GM12878 (cell line): ENCODE results near the gene GJA9. TPM values are rescaled to one million over a fixed set of nuclear protein-coding genes. Genes with fewer than 3 reads are reported as not detected.

ENCODE experiments used
- BCLAF1 ChIP-seq: fragments of 450-650 bp; IDR thresholded peaks from 2 replicates; pipeline ENCODE4 v1.6.1; 2017; ENCODE audit warnings: antibody characterized with exemption, mild to moderate bottlenecking, moderate library complexity
- CBFB ChIP-seq: IDR thresholded peaks from 2 replicates; pipeline ENCODE4 v1.6.1; 2016; ENCODE audit warnings: antibody characterized with exemption, low read depth
- GABPA ChIP-seq: IDR thresholded peaks from 2 replicates; pipeline ENCODE4 v1.6.1; 2014; ENCODE audit warnings: antibody characterized with exemption, low read depth, mild to moderate bottlenecking, inconsistent platforms
- HDAC6 ChIP-seq: fragments of 200-600 bp; sonication (generic); IDR thresholded peaks from one replicate; pipeline ENCODE4 v1.8.0; 2017; ENCODE audit warnings: antibody characterized with exemption; ENCODE audit not compliant: unreplicated experiment
- IKZF2 ChIP-seq, 2 experiments: fragments of 450-650 bp; IDR thresholded peaks; 2 replicates each; pipeline ENCODE4 v1.6.1; 2017; ENCODE audit warnings: mild to moderate bottlenecking in 2 of 2, moderate library complexity in 2 of 2
- MLLT1 ChIP-seq: fragments of 450-650 bp; IDR thresholded peaks from 2 replicates; pipeline ENCODE4 v1.6.1; 2016; ENCODE audit warnings: mild to moderate bottlenecking
- MYB ChIP-seq: fragments of 150-350 bp; IDR thresholded peaks from 2 replicates; pipeline ENCODE4 v1.6.1; 2014; ENCODE audit warnings: mild to moderate bottlenecking, low read depth, low read length, borderline replicate concordance
- NFYB ChIP-seq: IDR thresholded peaks from 2 replicates; pipeline ENCODE4 v1.6.1; 2011; ENCODE audit warnings: low read depth, mild to moderate bottlenecking, low read length, improper control_type of control experiment, moderate library complexity; ENCODE audit not compliant: insufficient read depth
- PBX3 ChIP-seq: IDR thresholded peaks from 2 replicates; pipeline ENCODE4 v1.6.1; 2011; ENCODE audit warnings: mild to moderate bottlenecking, low read depth, low read length, moderate library complexity; ENCODE audit not compliant: insufficient replicate concordance
- RAD21 ChIP-seq: IDR thresholded peaks from 2 replicates; pipeline ENCODE4 v1.6.1; 2011; ENCODE audit warnings: mild to moderate bottlenecking, low read depth, low read length, moderate library complexity; ENCODE audit not compliant: insufficient read depth
- RB1 ChIP-seq: fragments of 450-650 bp; formaldehyde crosslinking; IDR thresholded peaks from 2 replicates; pipeline ENCODE4 v1.6.1; 2017; ENCODE audit warnings: mild to moderate bottlenecking, borderline replicate concordance
- RELB ChIP-seq: fragments of 450-650 bp; IDR thresholded peaks from 2 replicates; pipeline ENCODE4 v1.6.1; 2017; ENCODE audit warnings: low read depth, mild to moderate bottlenecking, moderate library complexity
- SKIL ChIP-seq: fragments of 450-650 bp; IDR thresholded peaks from 2 replicates; pipeline ENCODE4 v1.6.1; 2017; ENCODE audit warnings: mild to moderate bottlenecking, low read depth, inconsistent platforms; ENCODE audit not compliant: poor library complexity, severe bottlenecking
- SMAD1 ChIP-seq: fragments of 450-650 bp; IDR thresholded peaks from 2 replicates; pipeline ENCODE4 v1.6.1; 2018; ENCODE audit warnings: mild to moderate bottlenecking, low read depth; ENCODE audit not compliant: partially characterized antibody
- SMARCA5 ChIP-seq: fragments of 450-650 bp; IDR thresholded peaks from 2 replicates; pipeline ENCODE4 v1.6.1; 2017; ENCODE audit warnings: mild to moderate bottlenecking
- SP1 ChIP-seq: IDR thresholded peaks from one replicate; pipeline ENCODE4 v1.6.1; 2011; ENCODE audit warnings: low read depth, low read length
- SRF ChIP-seq, 2 experiments: IDR thresholded peaks; 2 replicates each; pipeline ENCODE4 v1.6.1; 2011; ENCODE audit warnings: low read depth in 2 of 2, low read length in 2 of 2, mild to moderate bottlenecking in 1 of 2, moderate library complexity in 1 of 2
- TBL1XR1 ChIP-seq: IDR thresholded peaks from 2 replicates; pipeline ENCODE4 v1.6.1; 2012; ENCODE audit warnings: low read depth, low read length, improper control_type of control experiment
- TCF12 ChIP-seq: IDR thresholded peaks from 2 replicates; pipeline ENCODE4 v1.6.1; 2011; ENCODE audit warnings: low read depth, mild to moderate bottlenecking, low read length
- ZNF217 ChIP-seq: fragments of 450-650 bp; IDR thresholded peaks from 2 replicates; pipeline ENCODE4 v1.6.1; 2017; ENCODE audit warnings: antibody characterized with exemption, mild to moderate bottlenecking
- ZZZ3 ChIP-seq: IDR thresholded peaks from 2 replicates; pipeline ENCODE4 v1.6.1; 2011; ENCODE audit warnings: low read depth; ENCODE audit not compliant: control insufficient read depth, insufficient read length
- polyA plus RNA-seq, 11 experiments: library from polyadenylated mRNA; depleted of rRNA in 4 of 11; unstranded in 6 of 11; stranded (reverse) in 5 of 11; fragments of >200 nt; fragmentation: Nextera tagmentation in 4 of 11; fragmentation: Illumina TruSeq in 1 of 11; extraction: Ambion mirVana in 4 of 11; extraction: Trizol in 1 of 11; gene quantifications; 1 replicate in 1 of 11; 2 replicates in 10 of 11; pipeline versions ENCODE4 v1.2.1 to v1.2.3, GENCODE V29; 2011 to 2016; ENCODE audit warnings: inconsistent platforms in 2 of 11, missing spikeins in 2 of 11, low read depth in 1 of 11
- total RNA-seq, 4 experiments: library from RNA; depleted of rRNA in 3 of 4; stranded (reverse); fragments of >200 nt in 3 of 4; fragmentation: Illumina TruSeq in 1 of 4; extraction: Trizol in 1 of 4; gene quantifications; 2 replicates each; pipeline versions ENCODE4 v1.2.1 to v1.2.3, GENCODE V29; 2013 to 2021

GJA9 gene
- total and polyA plus RNA-seq, 10 of the 15 experiments (the other 5 are each of a cell fraction or from before 2014, with no cell fraction given): 0.13 TPM; not detected in 9

GRCh38 chr1:38858833-38859560 is 22.4 kb downstream of the GJA9 start (continued):
- TF ChIP-seq SMARCA5 (no peak), TCF12 (no peak), HDAC6 (no peak), RB1 (no peak), ZZZ3 (no peak), ZNF217 (no peak), RELB (peak; percentile 53; the same call in 1 of the 2 replicates), MLLT1 (no peak), IKZF2 (IDR thresholded peaks at IDR 0.05) (peak; percentile 64 to 65; a peak in 3 of 4 replicates), SMAD1 (no peak), SP1 (no peak), PBX3 (no peak), NFYB (0 out of 2 replicates have a peak, but pooled peaks have one; percentile 11), CBFB (no peak), GABPA (no peak), TBL1XR1 (no peak), RAD21 (no peak), MYB (no peak), SKIL (no peak), BCLAF1 (no peak), SRF (IDR thresholded peaks at IDR 0.05; ENCODE audit: low read depth in 2 of 2, low read length in 2 of 2) (no peak)
